ENCODE results near the gene ABCC6.
"Not testable (repeated sequence)": the region's sequence is repeated elsewhere in the genome, so short reads cannot be mapped to it uniquely, and the experiment has no call there.

Gene ABCC6

GRCh38 chr16:16249621-16250330, 26.5 kb upstream of the ABCC6 start:
- not testable (repeated sequence) for H3K4me3 ChIP-seq (ENCODE audit: low read length); H3K4me1 ChIP-seq (ENCODE audit: control insufficient read depth, insufficient read depth, low read length); H3K27me3 ChIP-seq (ENCODE audit: control insufficient read depth, insufficient read depth, low read length); H3K9ac ChIP-seq (ENCODE audit: low read length); H3K27ac ChIP-seq (ENCODE audit: low read depth, low read length); H3K36me3 ChIP-seq (ENCODE audit: control insufficient read depth, insufficient read depth, low read length)

GRCh38 chr16:16247439-16247838, 24.1 kb upstream of the ABCC6 start:
- not testable (repeated sequence) for H3K36me3 ChIP-seq (ENCODE audit: control insufficient read depth, insufficient read depth, low read length); H3K27ac ChIP-seq (ENCODE audit: low read depth, low read length); H3K9ac ChIP-seq (ENCODE audit: low read length)

GRCh38 chr16:16246578-16247262, 23.4 kb upstream of the ABCC6 start:
- not testable (repeated sequence) for H3K4me1 ChIP-seq (ENCODE audit: control insufficient read depth, insufficient read depth, low read length); H3K27me3 ChIP-seq (ENCODE audit: control insufficient read depth, insufficient read depth, low read length); H3K4me3 ChIP-seq (ENCODE audit: low read length); H3K36me3 ChIP-seq (ENCODE audit: control insufficient read depth, insufficient read depth, low read length); H3K27ac ChIP-seq (ENCODE audit: low read depth, low read length); H3K9ac ChIP-seq (ENCODE audit: low read length)

More at GRCh38 chr16:16247439-16247838, 24.1 kb upstream of the ABCC6 start:
- H3K4me3 ChIP-seq (ENCODE audit: low read length); H3K4me1 ChIP-seq (ENCODE audit: control insufficient read depth, insufficient read depth, low read length); H3K27me3 ChIP-seq (ENCODE audit: control insufficient read depth, insufficient read depth, low read length): not testable (repeated sequence)

- not testable (repeated sequence) for H3K4me3 ChIP-seq (ENCODE audit: low read length); H3K4me1 ChIP-seq (ENCODE audit: control insufficient read depth, insufficient read depth, low read length); H3K36me3 ChIP-seq (ENCODE audit: control insufficient read depth, insufficient read depth, low read length); H3K27me3 ChIP-seq (ENCODE audit: control insufficient read depth, insufficient read depth, low read length); H3K27ac ChIP-seq (ENCODE audit: low read depth, low read length); H3K9ac ChIP-seq (ENCODE audit: low read length)
Observed at GRCh38 chr16:16243886-16244285, 20.6 kb upstream of the ABCC6 start.

GRCh38 chr16:16240667-16241066, 17.4 kb upstream of the ABCC6 start:
- not testable (repeated sequence) for H3K36me3 ChIP-seq (ENCODE audit: control insufficient read depth, insufficient read depth, low read length); H3K4me3 ChIP-seq (ENCODE audit: low read length); H3K27ac ChIP-seq (ENCODE audit: low read depth, low read length)

GRCh38 chr16:16237738-16238137, 14.4 kb upstream of the ABCC6 start:
- H3K36me3 ChIP-seq (ENCODE audit: control insufficient read depth, insufficient read depth, low read length); H3K27me3 ChIP-seq (ENCODE audit: control insufficient read depth, insufficient read depth, low read length); H3K4me3 ChIP-seq (ENCODE audit: low read length); H3K27ac ChIP-seq (ENCODE audit: low read depth, low read length); H3K9ac ChIP-seq (ENCODE audit: low read length); H3K4me1 ChIP-seq (ENCODE audit: control insufficient read depth, insufficient read depth, low read length): not testable (repeated sequence)

More at GRCh38 chr16:16240667-16241066, 17.4 kb upstream of the ABCC6 start:
- not testable (repeated sequence) for H3K4me1 ChIP-seq (ENCODE audit: control insufficient read depth, insufficient read depth, low read length); H3K9ac ChIP-seq (ENCODE audit: low read length); H3K27me3 ChIP-seq (ENCODE audit: control insufficient read depth, insufficient read depth, low read length)

- H3K4me1 ChIP-seq (ENCODE audit: control insufficient read depth, insufficient read depth, low read length) = not testable (repeated sequence)
Observed at GRCh38 chr16:16237071-16237470, 13.8 kb upstream of the ABCC6 start.

GRCh38 chr16:16232692-16233061, 9.4 kb upstream of the ABCC6 start:
- H3K36me3 ChIP-seq (ENCODE audit: control insufficient read depth, insufficient read depth, low read length); H3K9ac ChIP-seq (ENCODE audit: low read length); H3K27ac ChIP-seq (ENCODE audit: low read depth, low read length); H3K4me1 ChIP-seq (ENCODE audit: control insufficient read depth, insufficient read depth, low read length); H3K27me3 ChIP-seq (ENCODE audit: control insufficient read depth, insufficient read depth, low read length); H3K4me3 ChIP-seq (ENCODE audit: low read length): not testable (repeated sequence)

More at GRCh38 chr16:16237071-16237470, 13.8 kb upstream of the ABCC6 start:
- H3K27ac ChIP-seq (ENCODE audit: low read depth, low read length); H3K4me3 ChIP-seq (ENCODE audit: low read length); H3K27me3 ChIP-seq (ENCODE audit: control insufficient read depth, insufficient read depth, low read length); H3K9ac ChIP-seq (ENCODE audit: low read length); H3K36me3 ChIP-seq (ENCODE audit: control insufficient read depth, insufficient read depth, low read length): not testable (repeated sequence)

GRCh38 chr16:16223662-16224241, 458 bp upstream of the ABCC6 start:
- H3K27me3 ChIP-seq (ENCODE audit: control insufficient read depth, insufficient read depth, low read length); H3K27ac ChIP-seq (ENCODE audit: low read depth, low read length); H3K9ac ChIP-seq (ENCODE audit: low read length); H3K36me3 ChIP-seq (ENCODE audit: control insufficient read depth, insufficient read depth, low read length); H3K4me1 ChIP-seq (ENCODE audit: control insufficient read depth, insufficient read depth, low read length): not testable (repeated sequence)
- peak overlapping the region; percentile 27 for H3K4me3 ChIP-seq (ENCODE audit: low read length)

GRCh38 chr16:16221382-16221781, 1.9 kb downstream of the ABCC6 start:
- not testable (repeated sequence) for H3K27ac ChIP-seq (ENCODE audit: low read depth, low read length); H3K4me3 ChIP-seq (ENCODE audit: low read length); H3K36me3 ChIP-seq (ENCODE audit: control insufficient read depth, insufficient read depth, low read length); H3K4me1 ChIP-seq (ENCODE audit: control insufficient read depth, insufficient read depth, low read length); H3K27me3 ChIP-seq (ENCODE audit: control insufficient read depth, insufficient read depth, low read length); H3K9ac ChIP-seq (ENCODE audit: low read length)

GRCh38 chr16:16220449-16220848, 2.8 kb downstream of the ABCC6 start:
- H3K36me3 ChIP-seq (ENCODE audit: control insufficient read depth, insufficient read depth, low read length); H3K4me1 ChIP-seq (ENCODE audit: control insufficient read depth, insufficient read depth, low read length); H3K4me3 ChIP-seq (ENCODE audit: low read length); H3K27ac ChIP-seq (ENCODE audit: low read depth, low read length); H3K27me3 ChIP-seq (ENCODE audit: control insufficient read depth, insufficient read depth, low read length); H3K9ac ChIP-seq (ENCODE audit: low read length): not testable (repeated sequence)

- not testable (repeated sequence) for H3K4me3 ChIP-seq (ENCODE audit: low read length); H3K27ac ChIP-seq (ENCODE audit: low read depth, low read length); H3K9ac ChIP-seq (ENCODE audit: low read length); H3K27me3 ChIP-seq (ENCODE audit: control insufficient read depth, insufficient read depth, low read length); H3K4me1 ChIP-seq (ENCODE audit: control insufficient read depth, insufficient read depth, low read length); H3K36me3 ChIP-seq (ENCODE audit: control insufficient read depth, insufficient read depth, low read length)
Observed at GRCh38 chr16:16218787-16219186, 4.5 kb downstream of the ABCC6 start.

GRCh38 chr16:16218349-16218748, 4.9 kb downstream of the ABCC6 start:
- not testable (repeated sequence) for H3K27ac ChIP-seq (ENCODE audit: low read depth, low read length); H3K36me3 ChIP-seq (ENCODE audit: control insufficient read depth, insufficient read depth, low read length); H3K9ac ChIP-seq (ENCODE audit: low read length); H3K27me3 ChIP-seq (ENCODE audit: control insufficient read depth, insufficient read depth, low read length); H3K4me1 ChIP-seq (ENCODE audit: control insufficient read depth, insufficient read depth, low read length); H3K4me3 ChIP-seq (ENCODE audit: low read length)

Data from rectal smooth muscle tissue (tissue), 1 donor.